ENCODE data around the gene MAGI1. TPM values are rescaled to one million over a fixed set of nuclear protein-coding genes. Genes with fewer than 3 reads are reported as not detected.

Gene MAGI1
- total RNA-seq, 1 donor from 2014 or later = not detected

DNA sequence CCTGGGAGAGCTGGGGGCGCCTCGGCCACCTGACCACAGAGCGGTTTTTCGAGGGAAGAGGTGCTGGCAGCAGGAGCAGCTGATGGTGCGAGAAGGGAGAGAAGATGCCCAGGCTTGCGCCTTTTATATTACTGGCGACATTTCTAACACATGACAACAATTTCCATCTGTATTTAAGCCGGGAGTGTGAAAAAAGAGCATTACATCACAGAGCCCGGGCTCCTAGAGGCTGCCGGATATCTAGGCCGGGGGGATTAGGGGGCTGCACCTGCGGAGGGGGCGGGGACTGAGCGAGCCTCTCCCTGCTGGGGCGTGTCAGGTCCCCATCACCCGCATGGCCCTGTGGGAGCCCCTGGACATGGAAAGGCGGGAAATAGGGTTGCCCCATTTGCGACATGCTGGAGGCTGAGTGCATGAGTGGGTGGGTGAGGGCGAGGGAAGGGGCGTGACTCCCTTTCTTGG, 440.7 kb downstream of the MAGI1 start:
- intact Hi-C loops (cut with micrococcal nuclease) = no loop called here
- Mint-ChIP-seq H3K4me3 (no peak overlapping the region), H3K36me3 (ENCODE audit: low read depth) (no peaks in the 10 kb centered on the region), H3K9me3 (no peaks in the 10 kb centered on the region), H3K27me3 (peaks cover 18% of the 10 kb centered on the region), H3K4me1 (no peaks in the 10 kb centered on the region), H3K27ac (no peak overlapping the region)
- POLR2A ChIA-PET = no interaction called here
- no peak for DNase-seq
- CTCF ChIA-PET = no interaction called here
- TF ChIP-seq, protein P1, sequence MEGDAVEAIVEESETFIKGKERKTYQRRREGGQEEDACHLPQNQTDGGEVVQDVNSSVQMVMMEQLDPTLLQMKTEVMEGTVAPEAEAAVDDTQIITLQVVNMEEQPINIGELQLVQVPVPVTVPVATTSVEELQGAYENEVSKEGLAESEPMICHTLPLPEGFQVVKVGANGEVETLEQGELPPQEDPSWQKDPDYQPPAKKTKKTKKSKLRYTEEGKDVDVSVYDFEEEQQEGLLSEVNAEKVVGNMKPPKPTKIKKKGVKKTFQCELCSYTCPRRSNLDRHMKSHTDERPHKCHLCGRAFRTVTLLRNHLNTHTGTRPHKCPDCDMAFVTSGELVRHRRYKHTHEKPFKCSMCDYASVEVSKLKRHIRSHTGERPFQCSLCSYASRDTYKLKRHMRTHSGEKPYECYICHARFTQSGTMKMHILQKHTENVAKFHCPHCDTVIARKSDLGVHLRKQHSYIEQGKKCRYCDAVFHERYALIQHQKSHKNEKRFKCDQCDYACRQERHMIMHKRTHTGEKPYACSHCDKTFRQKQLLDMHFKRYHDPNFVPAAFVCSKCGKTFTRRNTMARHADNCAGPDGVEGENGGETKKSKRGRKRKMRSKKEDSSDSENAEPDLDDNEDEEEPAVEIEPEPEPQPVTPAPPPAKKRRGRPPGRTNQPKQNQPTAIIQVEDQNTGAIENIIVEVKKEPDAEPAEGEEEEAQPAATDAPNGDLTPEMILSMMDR (IDR thresholded peaks at IDR 0.05) = no peak
- no peak for ATAC-seq (ENCODE audit: low read depth)

DNA sequence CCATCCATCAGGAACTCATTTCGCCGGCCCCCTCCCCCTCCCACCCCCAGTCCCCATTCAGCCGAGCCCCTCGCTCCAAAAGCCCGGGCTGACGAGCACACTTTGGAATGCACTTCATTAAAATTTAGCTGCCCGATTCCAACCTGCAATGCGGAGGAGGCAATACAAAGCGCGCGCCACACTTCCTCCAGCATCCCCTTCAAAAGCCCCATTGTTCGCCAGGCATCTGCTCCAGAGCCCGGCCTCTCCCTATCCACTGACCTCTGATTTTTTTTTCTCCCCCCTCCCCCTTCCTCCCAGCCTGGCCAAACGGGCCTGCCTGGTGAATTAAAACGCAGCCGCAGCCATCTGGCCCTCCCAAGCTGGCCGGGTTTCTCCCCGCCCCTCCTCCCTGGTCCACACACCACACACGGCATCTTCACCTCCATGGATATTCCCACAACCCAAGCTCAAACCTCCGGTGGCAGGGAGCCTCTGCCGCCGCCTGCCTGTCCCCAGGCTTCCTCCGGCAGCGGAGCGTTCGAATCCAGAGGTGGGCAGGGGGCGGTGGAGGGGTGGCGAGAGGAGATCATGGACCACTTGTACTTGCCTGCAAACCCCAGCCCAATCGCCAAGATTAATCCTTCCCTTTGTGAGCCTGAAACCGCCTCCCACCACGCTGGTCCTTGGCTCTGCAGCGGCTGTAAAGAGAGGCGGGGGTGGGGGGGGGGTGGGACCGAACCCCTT, 441.3 kb downstream of the MAGI1 start:
- peaks cover 18% of the 10 kb centered on the region for H3K27me3 Mint-ChIP-seq
- H3K4me3 Mint-ChIP-seq = no peak overlapping the region
- no peak overlapping the region for H3K27ac Mint-ChIP-seq
- TF ChIP-seq, protein P1 (IDR thresholded peaks at IDR 0.05) = no peak
- no peaks in the 10 kb centered on the region for H3K9me3 Mint-ChIP-seq
- ChIA-PET POLR2A (no interaction called here), CTCF (no interaction called here)
- intact Hi-C loops (cut with micrococcal nuclease) = no loop called here
- H3K4me1 Mint-ChIP-seq = no peaks in the 10 kb centered on the region
- ATAC-seq (ENCODE audit: low read depth) (no peak), DNase-seq (no peak)
- no peaks in the 10 kb centered on the region for H3K36me3 Mint-ChIP-seq (ENCODE audit: low read depth)

DNA sequence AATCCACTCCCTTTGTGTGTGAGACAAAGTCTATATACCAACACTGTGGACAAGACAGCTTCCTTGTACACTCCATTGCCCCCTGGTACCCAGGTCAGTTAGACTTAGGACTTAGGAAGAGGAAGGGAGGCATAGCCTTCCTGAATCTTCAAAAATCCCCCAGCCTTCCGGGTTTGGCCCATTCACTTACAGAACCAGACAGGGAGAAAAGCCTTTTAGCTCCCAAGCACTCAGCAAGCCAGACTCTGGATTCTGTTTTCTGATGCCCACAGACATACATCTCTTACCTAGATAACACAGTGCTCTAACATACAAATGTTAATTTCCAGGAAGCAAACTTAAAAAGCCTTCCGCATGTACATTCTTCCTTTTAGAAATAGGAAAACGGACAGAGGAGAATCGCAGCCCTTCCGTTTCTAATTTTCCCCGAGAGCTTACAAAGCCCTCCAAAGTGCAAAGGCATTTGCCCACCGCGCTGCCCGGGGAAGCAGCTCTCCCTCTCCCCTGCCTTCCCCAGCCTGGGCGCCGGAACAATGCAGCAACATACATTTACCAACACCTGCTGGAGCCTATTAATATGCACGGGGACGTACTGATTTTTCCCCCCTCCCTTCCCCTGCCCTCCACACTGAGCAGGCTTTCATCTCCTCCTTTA, 442.0 kb downstream of the MAGI1 start:
- intact Hi-C loops (cut with micrococcal nuclease) = no loop called here
- Mint-ChIP-seq H3K9me3 (no peaks in the 10 kb centered on the region), H3K4me3 (no peak overlapping the region), H3K4me1 (no peaks in the 10 kb centered on the region), H3K36me3 (ENCODE audit: low read depth) (no peaks in the 10 kb centered on the region), H3K27me3 (peaks cover 18% of the 10 kb centered on the region), H3K27ac (no peak overlapping the region)
- ChIA-PET CTCF (no interaction called here), POLR2A (no interaction called here)
- ATAC-seq (ENCODE audit: low read depth) (no peak), DNase-seq (no peak)
- TF ChIP-seq, protein P1 (IDR thresholded peaks at IDR 0.05) = no peak

DNA sequence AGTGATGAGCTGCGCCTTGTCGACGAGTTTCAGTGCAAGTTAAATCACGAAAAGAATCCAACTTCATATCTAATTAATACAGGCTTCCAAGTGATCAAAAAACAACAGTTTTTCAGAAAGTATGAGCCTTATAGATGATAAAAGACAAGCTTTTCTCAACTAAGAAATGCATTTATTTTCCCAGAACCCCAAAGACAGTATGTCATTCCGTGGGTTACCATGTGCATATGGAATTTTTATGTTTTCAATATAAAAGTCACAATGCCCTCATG, 442.8 kb downstream of the MAGI1 start:
- POLR2A ChIA-PET = no interaction called here
- H3K36me3 Mint-ChIP-seq (ENCODE audit: low read depth) = no peaks in the 10 kb centered on the region
- peaks cover 18% of the 10 kb centered on the region for H3K27me3 Mint-ChIP-seq
- DNase-seq (no peak), ATAC-seq (ENCODE audit: low read depth) (no peak)
- H3K27ac Mint-ChIP-seq = no peak overlapping the region
- TF ChIP-seq, protein P1 (IDR thresholded peaks at IDR 0.05) = no peak
- no peak overlapping the region for H3K4me3 Mint-ChIP-seq
- H3K4me1 Mint-ChIP-seq = no peaks in the 10 kb centered on the region
- no peaks in the 10 kb centered on the region for H3K9me3 Mint-ChIP-seq
- CTCF ChIA-PET = no interaction called here
- intact Hi-C loops (cut with micrococcal nuclease) = no loop called here

DNA sequence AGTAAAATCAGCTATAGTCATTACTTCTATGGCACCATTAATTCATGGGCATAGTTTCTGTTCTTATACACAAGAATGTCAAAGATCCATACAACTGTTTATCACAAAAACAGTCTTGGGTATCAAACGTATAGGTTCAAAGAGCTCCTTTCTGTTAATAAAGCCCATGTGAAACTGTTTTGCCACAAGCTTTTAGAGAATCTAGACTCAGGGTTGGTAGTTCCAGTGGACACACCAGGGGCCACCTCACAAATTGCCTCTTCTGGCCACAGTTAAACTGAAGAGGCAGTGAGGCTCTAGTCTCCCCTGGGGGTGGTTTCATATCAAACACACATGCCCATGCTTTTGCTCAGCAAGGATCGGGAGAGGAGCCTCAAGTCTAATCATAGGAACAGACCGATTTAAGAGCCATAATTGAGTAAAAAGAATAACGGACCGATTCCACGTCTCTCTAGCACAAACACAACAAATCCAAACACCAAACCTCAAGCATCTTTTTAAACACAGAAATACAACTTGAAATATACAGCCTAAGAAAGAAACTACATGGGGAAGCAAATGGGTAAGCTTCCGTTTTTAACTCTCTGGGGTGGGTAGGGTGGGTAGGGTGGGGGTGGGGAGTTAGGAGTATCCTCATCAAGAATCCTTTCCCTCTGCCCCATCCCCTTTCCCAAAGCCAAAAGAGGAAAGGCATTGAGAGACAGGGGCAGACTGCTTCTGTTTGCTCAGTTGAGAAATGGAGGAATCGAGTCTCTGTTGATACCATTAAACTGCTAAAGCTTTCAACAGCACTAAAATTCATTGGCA, 443.3 kb downstream of the MAGI1 start:
- DNase-seq (no peak), ATAC-seq (ENCODE audit: low read depth) (no peak)
- no peaks in the 10 kb centered on the region for H3K36me3 Mint-ChIP-seq (ENCODE audit: low read depth)
- H3K4me1 Mint-ChIP-seq = no peaks in the 10 kb centered on the region
- H3K27ac Mint-ChIP-seq = no peak overlapping the region
- ChIA-PET CTCF (no interaction called here), POLR2A (no interaction called here)
- H3K9me3 Mint-ChIP-seq = no peaks in the 10 kb centered on the region
- no peak overlapping the region for H3K4me3 Mint-ChIP-seq
- peaks cover 18% of the 10 kb centered on the region for H3K27me3 Mint-ChIP-seq
- intact Hi-C loops (cut with micrococcal nuclease) = no loop called here
- TF ChIP-seq, protein P1 (IDR thresholded peaks at IDR 0.05) = no peak

All from activated B cell treated with CpG ODN at 0.5 μM for 24 hours (primary cell).